HG02943 (cell line): Measurements from ENCODE around the gene CD151.

Experiments
- ATAC-seq: cut with Tn5 transposase; IDR thresholded peaks from one replicate; pipeline ENCODE4 v1.9.1; 2021; ENCODE audit warnings: mild to moderate bottlenecking, low read depth, moderate library complexity; ENCODE audit not compliant: unreplicated experiment

CD151 gene

DNA sequence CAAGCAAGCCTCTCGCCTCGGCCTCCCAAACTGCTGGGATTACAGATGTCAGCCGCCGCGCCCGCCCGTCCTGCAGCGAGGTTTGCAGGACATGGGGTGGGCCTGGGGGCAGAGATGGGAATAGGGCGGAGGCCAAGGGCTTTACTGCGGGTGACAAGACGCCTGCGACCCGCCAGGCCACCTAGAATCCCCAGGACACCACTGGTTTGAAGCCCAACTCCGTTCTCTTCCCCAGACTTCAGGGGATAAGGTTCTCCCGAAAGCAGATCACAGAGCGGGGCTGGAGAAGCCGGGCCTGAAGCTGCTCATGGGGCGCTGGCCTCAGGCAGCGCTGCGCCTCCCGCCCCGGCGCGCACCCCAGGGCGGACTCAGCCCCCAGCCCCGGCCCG is 9.2 kb downstream of the CD151 start:
- peak; percentile 14 for ATAC-seq

GRCh38 chr11:842370-843002 is 9.7 kb downstream of the CD151 start, which contains the start of the genes POLR2L and TSPAN4:
Gene POLR2L (minus strand): TSS chr11:842529. CDS start chr11:842508, 21 bp downstream.
Gene TSPAN4 (plus strand): TSS chr11:842852. CDS start chr11:850305, 7,453 bp downstream.
- ATAC-seq: peak; percentile 71

DNA sequence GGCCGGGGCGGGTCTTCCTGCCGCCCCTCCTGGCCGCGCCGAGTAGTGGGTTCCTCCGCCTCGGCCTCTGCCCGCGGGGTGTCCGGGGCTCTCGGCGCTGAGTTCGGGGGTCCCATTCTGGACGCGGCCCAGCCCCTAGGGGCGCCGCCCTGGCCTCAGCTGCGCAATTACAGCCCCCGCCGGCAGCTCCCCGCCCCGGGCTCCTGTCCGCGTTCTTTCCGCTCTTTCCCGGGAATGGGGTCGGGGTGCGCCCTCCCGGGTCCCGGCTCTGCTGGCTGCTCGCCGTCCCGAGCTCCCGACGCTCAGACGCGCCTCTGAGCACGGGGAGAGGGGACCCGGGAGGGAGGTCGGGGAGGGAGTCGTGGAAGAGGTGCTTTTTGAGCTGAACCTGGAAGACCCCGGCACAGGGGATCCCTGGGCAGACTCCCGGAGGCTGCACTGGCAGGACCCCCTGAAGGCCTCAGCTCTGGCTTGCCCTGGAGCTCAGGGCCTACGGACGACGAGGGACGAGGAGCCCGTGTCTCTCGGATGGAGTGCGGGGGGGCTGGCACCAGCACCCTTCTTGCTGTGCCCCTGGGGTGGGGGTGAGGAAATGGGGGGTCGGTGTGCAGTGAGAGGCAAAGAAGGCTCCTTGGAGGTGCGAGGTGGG is 10.5 kb downstream of the CD151 start:
- no peak for ATAC-seq

GRCh38 chr11:843818-844692 is 11.3 kb downstream of the CD151 start:
- no peak for ATAC-seq

DNA sequence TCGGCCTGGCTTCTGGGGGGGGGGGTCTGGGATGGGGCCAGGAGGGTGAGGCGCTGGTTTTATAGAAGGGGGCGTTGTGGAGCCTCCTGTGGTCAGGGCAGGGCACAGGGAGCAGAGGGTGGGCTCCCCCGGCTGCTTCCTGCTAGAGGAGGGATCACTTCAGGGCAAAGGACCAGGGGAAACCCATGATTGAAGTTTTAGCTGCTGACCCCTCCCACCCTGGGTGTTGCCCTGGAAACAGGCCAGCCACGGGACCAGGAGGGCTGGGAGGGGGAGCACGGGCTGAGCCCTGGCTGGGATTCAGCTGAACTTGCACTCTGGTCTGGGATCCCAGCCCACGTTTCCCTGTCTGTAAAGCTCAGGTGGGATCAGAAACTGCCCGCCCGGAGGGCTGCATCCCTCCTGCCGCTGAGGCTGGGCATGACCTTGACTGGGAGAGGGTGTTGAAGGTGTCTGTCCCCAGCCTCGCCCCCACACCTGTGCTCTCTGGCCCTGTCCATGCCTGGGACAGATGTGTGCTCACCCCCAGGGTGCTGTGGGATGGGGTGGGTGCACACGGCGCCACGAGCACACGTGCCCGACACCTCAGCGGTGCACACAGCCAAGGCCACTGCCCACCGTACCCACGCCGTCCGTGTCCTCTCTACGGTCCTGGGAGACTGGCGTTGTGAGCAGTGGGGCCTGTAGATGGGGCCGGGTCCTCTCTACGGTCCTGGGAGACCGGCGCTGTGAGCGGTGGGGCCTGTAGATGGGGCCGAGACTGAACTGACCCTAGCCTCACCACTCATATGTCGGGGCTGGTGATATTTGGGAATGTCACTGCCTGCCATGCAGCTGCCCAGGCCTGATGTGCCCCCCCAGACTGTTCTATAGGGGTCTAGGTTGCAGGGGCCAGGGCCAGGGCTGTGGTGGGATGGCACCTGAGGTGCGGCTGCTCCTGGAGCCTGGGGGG is 12.2 kb downstream of the CD151 start:
- no peak for ATAC-seq

DNA sequence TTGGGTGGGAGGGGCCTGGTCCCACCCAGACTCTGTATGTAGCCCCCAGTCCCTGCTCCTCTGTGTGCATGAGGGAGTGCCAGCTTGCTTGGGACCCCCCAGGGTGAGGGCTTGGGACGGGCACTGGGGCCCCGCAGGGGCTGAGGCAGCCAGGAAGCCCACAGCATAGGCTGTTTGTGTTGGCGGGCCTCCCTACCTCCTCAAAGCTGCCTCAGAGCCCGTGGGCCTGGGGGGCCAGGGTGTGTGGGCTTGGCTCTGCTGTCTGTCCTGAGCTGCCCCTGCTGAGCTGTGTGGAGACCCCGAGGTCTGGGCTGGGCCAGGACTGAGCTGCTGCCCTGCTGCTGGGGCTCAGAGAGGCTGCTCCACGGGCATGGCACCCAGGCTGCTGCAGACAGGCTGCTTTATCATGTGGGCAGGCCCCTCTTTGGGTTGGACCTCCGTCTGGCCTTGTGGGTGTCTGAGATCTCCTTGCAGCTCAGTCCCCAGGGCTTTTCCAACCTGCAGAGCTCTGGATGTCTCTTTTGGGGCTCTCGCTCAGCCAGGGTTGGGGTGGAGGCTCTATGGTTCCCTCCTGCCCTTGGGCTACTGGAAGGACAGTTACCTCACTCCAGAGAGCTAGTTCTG is 13.2 kb downstream of the CD151 start:
- ATAC-seq: no peak

DNA sequence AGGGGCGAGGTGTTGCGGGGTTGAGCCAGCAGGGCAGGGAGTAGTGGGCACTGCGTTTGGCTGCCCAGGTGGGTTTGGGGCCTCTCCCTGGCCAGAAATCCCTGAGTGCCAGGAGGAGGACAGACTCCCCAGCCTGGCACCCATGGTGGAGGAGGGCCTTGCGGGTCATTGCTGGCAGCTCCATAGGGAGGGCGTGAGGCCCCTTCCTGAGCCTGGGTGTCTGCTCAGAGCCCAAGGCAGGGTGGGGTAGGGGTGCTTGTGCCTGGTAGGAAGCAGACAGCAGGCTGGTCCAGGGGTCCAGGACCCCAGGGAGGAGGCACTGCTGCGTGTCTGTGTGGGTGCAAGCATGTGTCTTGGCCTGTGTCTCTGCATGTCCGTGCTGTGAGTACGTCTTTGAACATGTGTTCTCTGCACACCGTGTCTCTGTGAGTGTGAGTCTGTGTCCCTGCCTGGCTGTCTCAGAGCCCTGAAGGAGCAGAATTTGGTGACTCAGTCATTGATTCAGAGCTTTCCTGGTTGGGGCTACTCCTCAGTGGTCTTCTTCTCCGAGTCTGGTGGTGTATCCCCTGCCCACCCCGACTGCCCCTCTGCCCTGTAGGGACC is 13.8 kb downstream of the CD151 start:
- no peak for ATAC-seq

DNA sequence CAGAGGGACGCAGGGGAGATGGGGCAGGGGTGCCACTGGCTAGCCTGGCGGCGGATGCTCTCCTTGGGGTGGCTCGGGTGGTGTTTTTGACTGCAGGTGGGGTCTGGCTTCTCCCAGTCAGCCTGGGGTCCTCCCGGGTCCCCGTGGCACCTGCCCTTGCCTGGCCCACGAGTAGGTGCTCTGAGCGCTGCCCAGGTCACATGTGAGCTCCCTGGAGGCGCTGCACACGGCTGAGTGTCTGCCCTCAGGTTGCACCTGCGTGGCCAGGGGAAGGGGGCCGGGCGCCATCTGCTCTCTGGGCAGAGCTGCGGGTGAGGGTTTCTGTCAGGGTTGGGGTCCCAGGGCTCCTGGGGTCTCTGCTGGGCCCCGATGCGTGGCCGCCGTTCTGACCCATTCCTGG is 15.1 kb downstream of the CD151 start:
- no peak for ATAC-seq

DNA sequence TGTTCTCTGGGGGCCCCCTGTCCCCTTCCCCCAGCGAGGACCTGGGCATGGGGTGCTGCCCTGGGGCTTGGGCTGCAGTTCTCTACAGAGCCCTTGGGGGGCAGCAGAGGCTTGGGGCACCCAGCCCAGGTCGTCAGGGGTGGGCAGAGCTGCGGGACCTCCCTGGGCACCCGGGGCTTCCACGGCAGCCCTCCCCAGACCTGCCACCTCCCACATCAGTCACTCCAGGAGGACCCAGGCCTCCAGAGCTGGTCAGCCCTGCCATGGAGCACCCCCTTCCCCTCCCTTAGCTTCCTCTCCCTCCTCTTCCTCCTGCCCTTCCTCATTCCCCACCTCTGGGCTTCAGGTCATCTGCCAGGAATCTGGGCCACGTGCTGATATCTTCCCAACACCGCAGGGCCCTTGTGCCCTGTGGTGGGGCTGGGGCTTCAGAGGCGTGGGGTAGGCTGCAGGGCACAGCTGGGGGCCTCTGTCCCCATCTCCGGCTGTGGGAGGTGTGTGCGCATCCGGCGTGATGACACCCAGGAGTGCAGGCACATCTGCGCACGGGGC is 15.7 kb downstream of the CD151 start:
- no peak for ATAC-seq

DNA sequence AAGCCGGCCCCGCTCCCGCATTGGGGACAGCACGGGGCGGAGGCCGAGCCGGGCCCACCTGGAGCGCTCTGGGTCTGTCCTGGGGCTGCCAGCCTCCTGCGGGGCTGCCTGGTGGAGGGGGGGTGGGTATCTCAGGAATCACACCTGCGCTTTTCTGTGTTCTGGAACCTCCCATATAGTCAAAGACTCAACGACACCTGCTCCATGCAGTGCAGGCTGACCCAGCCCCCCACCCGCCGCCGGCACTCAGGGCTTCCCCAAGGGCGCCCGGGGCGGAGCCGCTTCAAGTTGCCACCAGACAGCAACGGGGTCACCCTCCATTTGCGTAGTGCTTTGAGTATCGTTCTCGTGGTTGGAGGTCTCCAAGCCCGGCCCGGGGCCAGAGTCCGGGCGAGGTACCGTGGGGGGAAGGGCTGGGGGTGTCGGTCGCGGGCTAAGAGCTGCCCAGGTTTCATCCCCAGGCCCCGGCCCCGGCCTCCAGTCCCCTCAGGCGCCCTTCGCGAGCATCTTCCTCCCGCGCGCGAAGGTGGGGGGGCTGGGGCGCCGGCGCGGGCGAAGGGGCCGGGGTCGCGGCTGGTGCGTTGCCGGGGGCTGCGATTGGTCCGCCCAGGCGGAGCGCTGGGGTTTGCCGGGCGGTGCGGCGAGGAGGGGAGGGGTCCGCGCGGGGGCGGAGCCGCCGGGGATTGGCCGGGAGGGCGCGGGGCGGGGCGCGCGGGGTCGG is 16.5 kb downstream of the CD151 start:
- ATAC-seq: no peak

DNA sequence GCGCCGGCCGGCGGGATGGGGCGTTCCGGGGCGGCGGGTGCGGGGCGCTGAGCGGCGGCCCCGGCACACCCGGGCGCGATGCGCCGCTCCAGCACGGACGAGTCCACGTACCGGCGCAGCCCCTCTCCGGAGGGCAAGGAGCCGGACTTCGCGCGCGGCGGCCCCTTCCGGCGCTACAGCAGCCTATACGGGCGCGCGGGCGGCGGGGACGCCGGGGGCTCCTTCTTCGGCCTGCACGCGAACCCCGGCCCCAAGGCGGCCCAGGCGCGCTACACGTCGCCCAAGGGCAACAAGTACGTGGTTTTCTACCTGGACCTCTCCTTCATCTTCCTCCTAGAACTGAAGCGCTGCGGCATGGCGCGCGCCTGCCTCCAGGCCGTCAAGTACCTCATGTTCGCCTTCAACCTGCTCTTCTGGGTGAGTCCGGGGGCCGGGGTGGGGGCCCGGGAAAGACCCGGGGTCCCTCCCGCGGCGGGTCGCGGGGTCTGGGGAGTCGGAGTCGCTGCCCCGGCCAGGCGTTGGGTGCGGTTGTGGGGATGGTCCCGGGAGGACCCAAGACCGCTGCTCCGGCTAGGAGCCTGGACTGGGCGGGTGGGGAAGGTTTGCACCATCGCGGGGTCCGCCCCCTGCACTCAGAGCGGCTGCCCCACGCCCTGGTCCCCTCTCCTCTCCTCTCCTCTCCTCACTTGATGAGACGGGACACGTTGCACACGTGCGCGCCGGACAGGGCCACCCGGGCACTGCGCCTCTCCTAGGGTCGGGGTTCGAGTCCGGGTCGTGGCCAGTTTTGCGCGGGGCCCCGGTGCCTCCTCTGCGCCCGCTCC is 17.4 kb downstream of the CD151 start:
- no peak for ATAC-seq

GRCh38 chr11:850775-851763 is 18.3 kb downstream of the CD151 start:
- ATAC-seq: no peak

- ATAC-seq: no peak
Measured at GRCh38 chr11:852762-853161, 20.0 kb downstream of the CD151 start.

DNA sequence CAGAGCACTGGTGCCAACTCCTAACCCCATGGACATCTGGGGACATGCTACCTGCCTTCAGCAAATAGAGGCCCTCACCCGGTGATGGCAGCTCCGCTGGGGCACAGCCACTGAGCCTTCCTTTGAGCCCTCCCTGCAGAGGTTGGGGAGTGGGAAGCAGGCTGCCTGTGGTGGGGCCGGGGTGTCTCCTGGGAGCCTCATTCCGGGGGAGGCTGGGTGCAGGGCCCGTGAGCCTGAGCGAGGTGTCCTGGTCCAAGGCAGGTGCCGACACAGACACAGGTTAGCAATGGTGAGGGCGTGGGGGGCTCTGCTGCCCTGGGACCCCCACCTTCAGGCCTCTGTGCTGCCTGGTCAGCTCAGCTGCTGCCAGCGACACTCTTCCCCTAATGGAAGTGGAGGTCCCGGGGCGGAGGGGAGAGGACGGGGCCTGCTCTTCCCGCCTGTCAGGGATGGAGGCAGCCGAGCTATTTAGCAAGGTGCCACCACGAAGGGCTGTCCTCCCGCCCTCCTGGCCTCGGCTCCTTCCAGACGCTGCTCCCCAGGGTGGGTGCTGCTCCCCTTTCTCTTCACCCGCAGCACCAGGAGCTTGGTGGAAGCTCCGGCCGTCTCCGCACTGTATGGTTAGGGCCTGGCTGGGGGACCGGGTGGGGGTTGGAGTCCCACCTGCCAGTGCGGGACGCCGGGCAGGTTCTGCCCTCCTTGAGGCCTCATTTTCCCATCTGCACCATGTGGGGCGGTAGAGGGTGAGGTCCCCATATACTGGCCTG is 21.1 kb downstream of the CD151 start:
- ATAC-seq: no peak

GRCh38 chr11:854601-855329 is 22.0 kb downstream of the CD151 start:
- ATAC-seq: no peak
